Heart left ventricle (tissue), 16 donors: ENCODE measurements around the gene CTNND2. TPM values are rescaled to one million over a fixed set of nuclear protein-coding genes. Genes with fewer than 3 reads are reported as not detected.

Experiments used
- ATAC-seq, 4 donors: fragments of 200-7000 bp; cut with Tn5 transposase; one replicate each; pipeline ENCODE4 v1.9.1; 2020 to 2022; ENCODE audit warnings: moderate library complexity in 4 of 4, mild to moderate bottlenecking in 3 of 4, moderate number of reproducible peaks in 1 of 4
- DNase-seq, 5 donors: peaks; one replicate each; pipeline ENCODE4 v3.0.0-alpha.2; 2020
- H3K27ac ChIP-seq, 12 donors: fragments of 200-600 bp; sonication (generic) in 4 of 12; one replicate each; pipeline versions ENCODE4 v1.5.0 to v1.8.0; 2016 to 2022; ENCODE audit warnings: mild to moderate bottlenecking in 2 of 12
- H3K27me3 ChIP-seq, 9 donors: fragments of 200-600 bp; sonication (generic) in 2 of 9; one replicate each; pipeline versions ENCODE4 v1.5.1 to v1.8.0; 2016 to 2022; ENCODE audit warnings: mild to moderate bottlenecking in 3 of 9
- H3K36me3 ChIP-seq, 9 donors: fragments of 200-600 bp; sonication (generic) in 2 of 9; one replicate each; pipeline versions ENCODE4 v1.5.0 to v1.8.0; 2018 to 2022; ENCODE audit warnings: mild to moderate bottlenecking in 2 of 9
- H3K4me1 ChIP-seq, 12 donors: fragments of 200-600 bp; sonication (generic) in 4 of 12; one replicate each; pipeline versions ENCODE4 v1.5.0 to v1.8.0; 2016 to 2022; ENCODE audit warnings: mild to moderate bottlenecking in 3 of 12
- H3K4me3 ChIP-seq, 12 donors: fragments of 200-600 bp; sonication (generic) in 4 of 12; one replicate each; pipeline versions ENCODE4 v1.5.0 to v1.8.0; 2017 to 2022; ENCODE audit warnings: mild to moderate bottlenecking in 9 of 12, moderate library complexity in 4 of 12
- H3K9me3 ChIP-seq, 12 donors: fragments of 200-600 bp; sonication (generic) in 4 of 12; one replicate each; pipeline versions ENCODE4 v1.5.0 to v1.8.0; 2016 to 2022; ENCODE audit warnings: mild to moderate bottlenecking in 1 of 12
- CTCF ChIP-seq, 12 donors: fragments of 200-600 bp; sonication (generic) in 4 of 12; IDR thresholded peaks; one replicate each; pipeline versions ENCODE4 v1.5.0 to v1.8.0; 2018 to 2022; ENCODE audit warnings: antibody characterized with exemption in 12 of 12, mild to moderate bottlenecking in 5 of 12
- POLR2A ChIP-seq, 2 donors: fragments of 450-650 bp; IDR thresholded peaks; one replicate each; pipeline ENCODE4 v1.6.1; 2017; ENCODE audit warnings: antibody characterized with exemption in 2 of 2, mild to moderate bottlenecking in 2 of 2, moderate library complexity in 2 of 2
- WGBS, 4 donors: extraction: QIAGEN DNeasy Blood & Tissue Kit in 2 of 4; methylation state at CpG; one replicate each; pipeline versions ENCODE4 v1.1.5 to v1.1.7; 2013 to 2018; 5-methylcytosine and 5-hydroxymethylcytosine counted together
- intact Hi-C, 10 donors: fragments of 100-400 bp; cut with DNase I; formaldehyde crosslinking; loops; one replicate each; pipeline versions ENCODE4 v1.11.1 to v1.14.2; 2022
- polyA plus RNA-seq, 2 donors: library from polyadenylated mRNA; stranded (reverse); fragments of 200-250 nt; gene quantifications; one replicate each; pipeline ENCODE4 v1.2.3, GENCODE V29; 2013
- total RNA-seq, 9 donors: library from RNA; depleted of rRNA in 2 of 9; stranded (reverse); fragments of >200 nt in 2 of 9; fragmentation: NEBNext Ultra II Directional in 3 of 9; extraction: Animal tissue kit (Norgen Biotek cat#: 25700) in 3 of 9; gene quantifications; one replicate each; pipeline versions ENCODE4 v1.1.0 to v1.2.4, GENCODE V29; 2016 to 2023
- donor health status: ischemic (EF 13 %, LVEDD 7.1; RV severe dilation, severe dysfunction).
- donor health status: healthy with polysubstance abuse.
- donor health status: DM: no; HTN: yes; CAD: no.
- donor health status: DM: no; HTN: no; CAD: no.
- donor health status: ischemic (EF 25% LVEDD 6.9; RV normal size, moderate dysfunction).
- donor health status: ischemic (EF 25% LVEDD 5.7; RV mildly dilated, moderate dysfunction).
- donor health status: healthy.
- donor health status: DM: yes; HTN: yes; CAD: no.
- donor health status: ischemic (EF 35%, LVEDD 5.7; RV mildly dilated, moderate dysfunction).
- donor health status: nonischemic (EF 11% LVEDD 7.7; RV severe dilation, severe dysfunction).
- donor health status: DM: yes; HTN: yes; CAD: no.
- donor health status: PGD.
- donor health status: ischemic (EF 29% LVEDD 5.4; RV normal size, mild dysfunction).
- donor health status: nonischemic (EF 23%, LVEDD 6.1; RV moderate dilation, normal function).

CTNND2 gene
- total and polyA plus RNA-seq, 11 donors, result 4.0 to 36.8 (median 20.2) TPM

DNA sequence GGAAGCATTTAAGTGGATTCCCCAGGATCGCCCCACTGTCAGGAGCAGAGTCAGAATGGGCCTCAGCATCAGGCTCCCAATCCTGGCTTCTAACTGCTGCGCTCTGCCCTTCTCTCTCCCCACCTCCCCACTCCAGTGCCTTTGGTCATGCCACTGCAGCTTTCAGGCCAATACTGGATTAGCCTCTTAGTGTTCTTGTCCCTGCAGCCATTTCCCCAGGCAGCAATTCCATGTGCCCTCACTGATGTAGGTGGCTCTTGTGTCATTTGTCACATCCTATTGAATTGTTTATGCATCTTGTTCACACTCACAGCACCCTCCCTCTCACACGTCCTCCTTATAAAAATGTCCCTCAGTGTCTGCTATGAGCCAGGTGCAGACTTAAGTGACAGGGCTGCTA is 599.0 kb downstream of the CTNND2 start:
- H3K4me3 ChIP-seq, result no peak overlapping the region
- no peaks in the 10 kb centered on the region for H3K27me3 ChIP-seq
- intact Hi-C loops, result no loop called here
- no peak overlapping the region for H3K27ac ChIP-seq
- ATAC-seq (no peak), DNase-seq (no peak)
- no peaks in the 10 kb centered on the region for H3K9me3 ChIP-seq
- H3K4me1 ChIP-seq, result peaks cover 0 to 7% (median 0%) of the 10 kb centered on the region in 12 donors
- WGBS, 4 donors, result 75 to 82% (median 79%) methylated on average over 3 of the region's 3 CpGs
- H3K36me3 ChIP-seq, result no peaks in the 10 kb centered on the region
- TF ChIP-seq POLR2A (IDR thresholded peaks at IDR 0.05) (no peak), CTCF (IDR thresholded peaks at IDR 0.05) (no peak)

DNA sequence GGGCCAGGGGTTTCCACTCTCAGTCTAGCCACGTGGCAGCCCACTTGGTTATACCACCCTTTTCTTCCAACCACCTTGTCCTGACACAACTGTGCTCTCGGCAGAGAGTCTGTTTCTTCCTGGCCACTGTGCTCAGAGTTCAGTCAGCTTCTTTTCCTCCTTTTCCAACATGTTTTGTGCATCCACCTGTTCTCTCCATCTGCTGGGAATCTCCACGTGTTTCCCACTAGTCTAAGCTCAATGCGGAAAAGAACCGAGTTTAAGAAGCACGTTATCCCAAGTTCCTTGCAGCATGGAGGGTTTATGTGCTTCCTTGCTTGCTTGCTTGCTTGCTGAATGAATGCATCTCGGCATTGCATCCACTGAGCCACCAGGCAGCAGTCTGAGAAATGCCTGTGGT is 599.6 kb downstream of the CTNND2 start:
- ATAC-seq (no peak), DNase-seq (no peak)
- H3K9me3 ChIP-seq, result no peaks in the 10 kb centered on the region
- no peaks in the 10 kb centered on the region for H3K36me3 ChIP-seq
- no peak overlapping the region for H3K4me3 ChIP-seq
- intact Hi-C loops, result no loop called here
- H3K27me3 ChIP-seq, result no peaks in the 10 kb centered on the region
- peaks cover 0 to 7% (median 0%) of the 10 kb centered on the region in 12 donors for H3K4me1 ChIP-seq
- no peak for TF ChIP-seq POLR2A (IDR thresholded peaks at IDR 0.05)
- no peak for TF ChIP-seq CTCF (IDR thresholded peaks at IDR 0.05)
- WGBS, 4 donors, result 84 to 92% (median 89%) methylated on average over 7 of the region's 7 CpGs
- no peak overlapping the region for H3K27ac ChIP-seq

- Histone ChIP-seq H3K27ac (no peak overlapping the region), H3K9me3 (no peaks in the 10 kb centered on the region), H3K27me3 (no peaks in the 10 kb centered on the region), H3K4me1 (peaks cover 0 to 7% (median 0%) of the 10 kb centered on the region in 12 donors), H3K4me3 (no peak overlapping the region), H3K36me3 (no peaks in the 10 kb centered on the region)
- intact Hi-C loops, result no loop called here
- no peak for TF ChIP-seq POLR2A (IDR thresholded peaks at IDR 0.05)
- no peak for TF ChIP-seq CTCF (IDR thresholded peaks at IDR 0.05)
- DNase-seq (no peak), ATAC-seq (peak in 1 of 4 donors; percentile 54)
- 89 to 95% (median 94%) methylated on average over 2 of the region's 2 CpGs for WGBS, 4 donors
These were observed 601.6 kb downstream of the CTNND2 start for GRCh38 chr5:11302663-11303062.

- peaks cover 0 to 7% (median 0%) of the 10 kb centered on the region in 12 donors for H3K4me1 ChIP-seq
- no peak for DNase-seq
- intact Hi-C loops, result no loop called here
- ATAC-seq, result no peak
- no peak overlapping the region for H3K27ac ChIP-seq
- H3K9me3 ChIP-seq, result no peaks in the 10 kb centered on the region
- TF ChIP-seq POLR2A (IDR thresholded peaks at IDR 0.05), result no peak
- no peak for TF ChIP-seq CTCF (IDR thresholded peaks at IDR 0.05)
- 53 to 80% (median 66%) methylated on average over 9 of the region's 9 CpGs for WGBS, 4 donors
- no peak overlapping the region for H3K4me3 ChIP-seq
- H3K36me3 ChIP-seq, result no peaks in the 10 kb centered on the region
- H3K27me3 ChIP-seq, result no peaks in the 10 kb centered on the region
These were observed 603.1 kb downstream of the CTNND2 start for GRCh38 chr5:11301171-11301570.
